ACHN (cell line): ENCODE data around the gene WWTR1.

Experiments used
- DNase-seq: peaks from one replicate; pipeline ENCODE4 v3.0.0-alpha.2; 2015
- in situ Hi-C: cut with HindIII; loops from 2 replicates; pipeline ENCODE4 v1.10.0; 2017; ENCODE audit warnings: low sequenced_read_pairs, low pct_ligation_motif_present, low pct_unique_long_range_greater_than_20kb

WWTR1 gene

DNA sequence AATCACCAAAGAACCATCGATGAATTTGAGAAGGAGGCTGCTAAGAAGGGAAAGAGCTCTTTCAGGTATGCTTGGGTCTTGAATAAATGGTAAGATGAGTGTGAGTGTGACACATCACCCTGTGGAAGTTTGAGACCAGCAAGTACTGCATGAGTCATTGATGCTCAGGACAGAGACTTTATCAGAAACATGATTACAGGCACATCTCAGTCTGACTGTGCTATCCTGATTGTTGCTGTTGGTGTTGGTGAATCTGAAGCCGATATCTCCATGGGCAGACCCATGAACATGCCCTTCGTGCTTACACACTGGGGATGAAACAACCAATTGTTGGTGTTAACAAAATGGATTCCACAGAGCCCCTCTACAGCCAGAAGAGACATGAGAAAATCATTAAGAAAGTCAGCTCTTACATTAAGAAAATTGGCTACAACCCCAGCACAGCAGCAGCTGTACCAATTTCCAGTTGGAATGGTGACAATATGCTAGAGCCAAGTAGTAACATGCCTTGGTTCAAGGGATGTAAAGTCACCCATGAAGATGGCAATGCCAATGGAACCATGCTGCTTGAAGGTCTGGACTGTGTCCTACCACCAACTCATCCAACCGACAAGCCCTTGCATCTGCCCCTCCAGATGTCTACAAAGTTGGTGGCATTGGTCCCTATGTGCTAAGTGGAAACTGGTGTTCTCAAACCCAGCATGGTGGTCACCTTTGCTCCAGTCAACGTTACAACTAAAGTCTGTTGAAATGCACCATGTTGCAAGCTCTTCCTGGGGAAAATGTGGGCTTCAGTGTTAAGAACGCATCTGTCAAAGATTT, 162.9 kb downstream of the WWTR1 start:
- DNase-seq = no peak
- in situ Hi-C loops = no loop called here

GRCh38 chr3:149494022-149494758, 163.6 kb downstream of the WWTR1 start:
- DNase-seq = peak; percentile 35
- in situ Hi-C loops = no loop called here

GRCh38 chr3:149493315-149494021, 164.4 kb downstream of the WWTR1 start:
- in situ Hi-C loops = no loop called here
- no peak for DNase-seq

- in situ Hi-C loops = no loop called here
- DNase-seq = no peak
Observed at GRCh38 chr3:149490260-149490971, 167.4 kb downstream of the WWTR1 start.

GRCh38 chr3:149489060-149489690, 168.7 kb downstream of the WWTR1 start:
- DNase-seq = no peak
- in situ Hi-C loops = no loop called here

GRCh38 chr3:149487598-149488197, 170.1 kb downstream of the WWTR1 start:
- DNase-seq = peak; percentile 33
- in situ Hi-C loops = no loop called here

- in situ Hi-C loops = no loop called here
- DNase-seq = no peak
Observed at GRCh38 chr3:149486726-149487125, 171.1 kb downstream of the WWTR1 start.

DNA sequence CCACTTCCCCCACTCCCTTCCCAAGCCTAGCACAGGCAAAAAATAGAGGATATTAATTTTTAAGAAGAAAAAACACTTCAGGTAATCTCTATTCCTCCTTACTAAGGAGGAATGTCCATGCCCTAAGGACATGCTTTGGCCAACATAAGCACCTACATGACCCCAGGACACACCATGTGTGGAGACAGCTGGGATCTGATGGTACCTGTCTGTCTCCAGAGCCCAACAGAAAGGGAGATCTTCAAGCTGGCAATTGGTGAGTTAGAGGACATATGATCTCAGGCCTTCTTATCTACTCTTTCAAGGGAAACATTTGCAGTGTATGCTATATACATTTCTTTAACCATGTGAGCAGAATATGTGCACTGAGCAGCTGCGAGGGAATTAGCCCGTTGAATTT, 176.3 kb downstream of the WWTR1 start:
- DNase-seq = no peak
- in situ Hi-C loops = no loop called here

GRCh38 chr3:149481056-149481455, 176.8 kb downstream of the WWTR1 start:
- DNase-seq = no peak
- in situ Hi-C loops = no loop called here

DNA sequence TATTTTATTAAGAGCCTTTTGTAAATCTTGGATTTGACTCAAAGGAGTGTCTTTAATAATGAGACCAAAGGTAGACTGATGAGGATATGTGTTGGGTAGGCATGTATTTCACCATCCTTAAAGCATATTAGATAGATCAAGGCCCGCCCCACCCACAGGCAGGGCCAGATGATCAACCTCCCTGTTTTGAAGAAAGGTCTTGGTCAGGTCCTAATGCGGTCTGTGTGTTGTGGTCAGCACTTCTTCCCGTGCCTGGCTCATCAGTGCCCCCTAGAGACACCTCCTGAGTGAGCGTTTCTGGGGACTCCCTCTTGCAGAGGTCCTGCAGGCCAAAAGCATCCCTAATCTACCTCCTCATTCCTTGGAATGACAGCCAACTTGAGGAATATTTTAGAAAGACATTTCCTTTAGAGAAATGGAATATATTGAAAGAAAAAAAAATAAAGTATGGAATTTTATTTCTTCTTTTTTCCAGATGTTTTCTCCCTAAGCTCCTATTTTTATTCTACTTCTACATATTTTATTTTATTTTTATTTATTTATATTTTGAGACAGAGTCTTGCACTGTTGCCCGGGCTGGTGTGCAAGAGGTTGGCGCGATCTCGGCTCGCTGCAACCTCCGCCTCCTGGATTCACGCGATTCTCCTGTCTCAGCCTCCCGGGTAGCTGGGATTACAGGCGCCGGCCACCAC, 177.4 kb downstream of the WWTR1 start:
- in situ Hi-C loops = no loop called here
- peak; percentile 85 for DNase-seq

DNA sequence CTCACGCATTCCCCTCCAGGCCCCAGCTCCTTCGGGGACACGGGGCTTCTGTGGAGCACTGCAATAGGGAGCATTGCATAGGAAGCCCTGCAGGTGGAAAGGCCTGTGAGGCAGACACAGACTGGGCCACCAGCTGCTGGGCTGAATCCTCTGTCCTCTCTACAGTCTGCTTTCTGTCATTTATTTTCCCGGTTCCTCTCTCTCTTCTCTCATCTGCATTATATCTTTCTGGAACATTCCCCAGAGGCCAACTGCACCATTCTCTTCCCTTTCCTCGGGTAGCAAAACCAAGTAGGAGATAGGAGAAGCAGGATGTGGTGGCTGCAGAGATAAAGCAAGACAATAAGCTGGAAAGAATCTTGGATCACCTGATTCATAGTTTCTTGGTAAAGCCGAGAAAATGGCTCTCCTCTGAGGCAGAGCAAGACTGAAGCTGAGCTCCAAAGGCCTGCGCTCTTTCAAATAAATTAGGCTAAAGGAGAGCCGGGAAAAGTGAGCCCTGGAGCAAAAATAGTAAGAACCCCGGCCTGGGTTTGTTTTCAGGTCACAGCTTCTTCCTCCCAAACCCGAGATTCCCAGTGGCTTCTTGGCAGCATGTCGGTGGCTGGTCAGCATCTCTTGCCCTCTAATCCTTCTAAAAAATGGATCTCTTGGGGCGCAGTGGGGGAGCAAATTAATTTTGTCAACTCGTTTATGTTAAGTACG, 178.1 kb downstream of the WWTR1 start:
- no peak for DNase-seq
- in situ Hi-C loops = no loop called here

GRCh38 chr3:149476225-149476624, 181.6 kb downstream of the WWTR1 start:
- in situ Hi-C loops = no loop called here
- DNase-seq = peak; percentile 38

- DNase-seq = peak; percentile 73
- in situ Hi-C loops = no loop called here
Observed at GRCh38 chr3:149475451-149476060, 182.3 kb downstream of the WWTR1 start.

DNA sequence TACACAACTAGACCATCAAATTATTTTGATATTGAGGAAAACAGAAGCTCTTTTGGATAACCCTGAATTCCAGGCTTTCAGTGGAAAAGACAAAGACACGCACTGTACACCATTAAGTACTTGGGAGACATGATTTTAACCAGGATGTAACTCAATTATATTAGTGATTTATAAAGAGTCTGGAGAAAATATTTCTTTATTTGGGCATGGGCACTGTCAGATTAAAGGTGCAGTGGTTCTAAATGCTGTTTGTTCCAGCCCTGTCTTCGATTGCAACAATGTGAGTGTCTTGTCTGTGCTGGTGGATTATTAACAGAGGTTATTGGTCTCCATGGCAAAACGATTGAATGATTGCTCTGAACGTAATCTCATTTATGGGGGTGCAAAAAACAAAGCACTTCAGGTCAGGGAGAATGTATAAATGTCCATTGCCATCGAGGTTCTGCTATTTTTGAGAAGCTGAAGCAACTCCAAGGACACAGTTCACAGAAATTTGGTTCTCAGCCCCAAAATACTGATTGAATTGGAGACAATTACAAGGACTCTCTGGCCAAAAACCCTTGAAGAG, 183.5 kb downstream of the WWTR1 start, which contains the start of gene TM4SF4:
Gene TM4SF4 (plus strand): TSS at position 448 of the 568 bp plus-strand sequence. CDS start 181 bp downstream, outside the sequence.
- in situ Hi-C loops = no loop called here
- peak; percentile 72 for DNase-seq

DNA sequence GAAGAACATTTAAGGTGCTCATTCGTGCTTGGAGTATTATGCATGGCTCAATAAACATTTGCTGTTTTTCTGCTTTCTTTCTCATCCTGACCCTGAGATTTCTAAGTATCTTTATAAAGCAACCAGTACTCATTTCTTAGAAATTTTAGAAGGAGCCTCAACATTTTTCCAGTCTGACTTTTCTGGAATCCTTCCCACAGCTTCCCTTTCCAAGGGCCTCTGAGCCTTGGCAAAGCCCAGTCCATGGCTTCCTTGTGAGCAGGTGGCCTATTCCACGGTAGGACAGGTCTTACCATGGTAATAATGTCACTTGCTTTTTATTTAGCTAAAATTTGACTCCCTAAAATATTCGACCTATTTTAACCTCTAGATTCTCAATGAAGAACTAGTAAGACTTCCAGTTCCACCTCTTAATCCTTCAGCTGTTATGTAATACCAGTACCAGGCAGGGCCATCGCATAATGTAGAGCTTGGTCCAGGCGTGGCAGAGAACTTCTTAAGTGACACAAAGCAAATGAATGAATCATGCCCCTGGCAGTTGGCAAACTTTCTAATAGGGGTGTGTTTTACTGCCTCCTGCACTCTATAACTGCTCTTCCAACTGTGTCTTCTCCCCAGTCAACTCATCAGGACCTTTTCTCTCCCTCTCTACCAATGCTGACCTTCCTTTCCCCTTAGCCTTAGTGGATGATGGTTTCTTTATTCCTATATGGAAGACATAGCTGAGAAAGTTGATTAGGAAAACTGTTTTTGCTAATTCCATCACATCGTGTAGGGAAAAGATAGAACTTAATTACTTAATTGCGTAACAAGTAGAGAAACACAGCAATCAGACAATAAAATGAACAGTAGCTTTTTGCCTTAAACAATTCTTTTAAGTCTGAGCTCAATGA, 184.2 kb downstream of the WWTR1 start:
- peak; percentile 94 for DNase-seq
- in situ Hi-C loops = no loop called here
